Forelimb muscle (tissue), 1 donor: ENCODE measurements around the gene PLEKHM3. TPM values are rescaled to one million over a fixed set of nuclear protein-coding genes. Genes with fewer than 3 reads are reported as not detected.
A peak's percentile ranks its signal among the peaks of the same experiment; 100 is the strongest.

ENCODE experiments used
- DNase-seq: peaks from one replicate; pipeline ENCODE4 v3.0.0-alpha.2; 2013; ENCODE audit warnings: low read depth
- polyA plus RNA-seq: library from polyadenylated mRNA; unstranded; fragments of 120-200 nt; gene quantifications from one replicate; pipeline ENCODE4 v1.2.1, GENCODE V29; 2013; ENCODE audit not compliant: insufficient read length

The PLEKHM3 gene, protein sequence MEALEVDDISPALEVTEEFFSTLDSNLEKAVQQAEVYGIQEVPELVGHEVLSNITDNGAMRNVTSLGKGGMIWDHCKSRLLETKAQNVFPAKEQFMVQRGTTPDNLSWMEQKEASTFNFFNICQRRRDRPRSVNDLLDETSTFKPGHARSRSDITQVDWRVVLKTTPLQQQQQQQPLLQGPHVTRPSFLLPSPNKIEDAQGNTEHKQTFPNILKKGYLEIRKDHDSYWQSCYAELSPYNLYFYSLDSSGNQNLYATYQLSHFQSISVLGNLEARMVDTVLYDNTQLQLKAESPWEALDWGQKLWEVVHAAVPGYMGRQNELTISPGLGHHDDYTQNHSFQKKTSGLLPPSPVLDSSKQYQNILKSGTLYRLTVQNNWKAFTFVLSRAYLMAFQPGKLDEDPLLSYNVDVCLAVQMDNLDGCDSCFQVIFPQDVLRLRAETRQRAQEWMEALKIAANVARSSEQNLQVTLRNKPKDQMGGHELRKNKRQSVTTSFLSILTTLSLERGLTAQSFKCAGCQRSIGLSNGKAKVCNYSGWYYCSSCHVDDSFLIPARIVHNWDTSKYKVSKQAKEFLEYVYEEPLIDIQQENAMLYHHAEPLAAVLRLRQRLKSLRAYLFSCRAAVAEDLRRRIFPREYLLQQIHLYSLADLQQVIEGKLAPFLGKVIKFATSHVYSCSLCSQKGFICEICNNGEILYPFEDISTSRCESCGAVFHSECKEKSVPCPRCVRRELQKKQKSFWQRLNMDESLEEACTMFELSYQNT
- 5.9 TPM for polyA plus RNA-seq

DNA sequence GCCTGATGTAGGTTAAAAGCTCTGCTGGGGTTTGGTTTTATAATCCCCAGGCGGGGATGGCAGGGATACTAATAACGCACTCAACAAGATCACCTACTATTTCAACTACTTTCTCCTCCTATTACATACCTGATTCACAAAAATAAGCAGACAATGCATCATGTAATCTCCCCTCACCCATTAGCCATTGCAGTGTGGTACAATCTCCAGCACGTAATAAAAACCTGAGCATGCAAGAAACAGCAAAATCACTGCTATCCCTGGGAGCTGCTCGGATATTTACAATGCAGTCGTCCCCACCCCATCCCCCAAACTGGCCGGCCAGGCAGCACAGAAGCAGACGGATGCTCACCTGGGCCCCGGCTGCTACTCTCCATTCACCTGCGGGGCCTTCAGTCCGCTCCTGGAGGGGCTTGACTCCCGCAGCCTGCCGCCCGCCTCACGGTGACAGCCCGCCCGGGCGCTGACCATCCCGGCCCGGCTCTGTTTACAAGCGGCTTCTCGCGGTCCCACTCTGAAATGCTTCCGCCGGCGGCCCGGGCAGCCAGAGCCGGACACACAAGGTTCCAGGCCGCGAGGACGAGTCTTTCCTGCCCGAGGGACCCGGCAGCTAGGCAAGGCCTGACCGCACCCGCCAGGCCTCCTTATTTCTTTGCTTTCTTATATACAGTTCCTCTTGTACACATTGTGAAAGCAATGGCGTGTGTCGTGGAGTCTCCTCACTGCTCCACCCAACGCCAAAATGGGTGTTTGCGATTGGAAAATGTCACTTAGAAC lies at the start of gene PLEKHM3:
TSS of gene PLEKHM3 (minus strand) at position 491 of the 777 bp plus-strand sequence. CDS start 23,888 bp downstream, outside the sequence.
- DNase-seq = peak; percentile 52

DNA sequence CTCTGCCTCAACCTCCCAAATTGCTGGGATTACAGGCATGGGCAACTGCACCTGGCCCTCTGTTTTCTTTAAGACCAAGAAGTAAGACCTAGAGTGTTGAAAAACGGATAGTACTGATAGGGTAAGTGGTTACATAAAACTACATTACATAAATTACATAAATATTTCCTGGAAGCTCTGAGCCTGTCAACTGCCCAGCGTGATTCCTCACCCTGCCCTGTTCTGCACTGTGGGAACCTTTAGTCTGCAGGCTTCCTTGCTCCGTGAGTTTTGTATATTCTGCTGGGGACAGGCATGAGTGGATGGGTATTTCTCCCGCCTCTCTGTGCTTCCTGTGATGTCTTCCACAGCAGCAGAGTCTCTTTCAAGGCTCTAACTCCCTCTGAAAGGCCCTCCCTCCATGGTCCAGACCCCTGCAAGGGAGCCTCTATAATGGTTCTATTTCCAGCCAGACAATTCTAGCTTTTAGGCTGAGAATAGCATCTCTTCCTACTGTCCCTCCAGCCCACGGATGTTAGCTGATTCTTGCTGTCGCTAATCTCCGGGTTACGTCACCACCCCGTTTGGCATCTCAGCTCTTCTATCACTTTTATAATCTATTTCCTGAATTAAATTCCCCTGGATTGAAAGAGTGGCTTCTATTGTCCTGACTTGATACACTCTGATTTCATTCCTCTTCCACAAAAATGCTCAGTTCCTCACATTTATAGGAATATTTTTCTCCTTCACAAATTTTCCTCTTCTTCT lies 49.5 kb upstream of the PLEKHM3 start:
- DNase-seq = no peak

DNA sequence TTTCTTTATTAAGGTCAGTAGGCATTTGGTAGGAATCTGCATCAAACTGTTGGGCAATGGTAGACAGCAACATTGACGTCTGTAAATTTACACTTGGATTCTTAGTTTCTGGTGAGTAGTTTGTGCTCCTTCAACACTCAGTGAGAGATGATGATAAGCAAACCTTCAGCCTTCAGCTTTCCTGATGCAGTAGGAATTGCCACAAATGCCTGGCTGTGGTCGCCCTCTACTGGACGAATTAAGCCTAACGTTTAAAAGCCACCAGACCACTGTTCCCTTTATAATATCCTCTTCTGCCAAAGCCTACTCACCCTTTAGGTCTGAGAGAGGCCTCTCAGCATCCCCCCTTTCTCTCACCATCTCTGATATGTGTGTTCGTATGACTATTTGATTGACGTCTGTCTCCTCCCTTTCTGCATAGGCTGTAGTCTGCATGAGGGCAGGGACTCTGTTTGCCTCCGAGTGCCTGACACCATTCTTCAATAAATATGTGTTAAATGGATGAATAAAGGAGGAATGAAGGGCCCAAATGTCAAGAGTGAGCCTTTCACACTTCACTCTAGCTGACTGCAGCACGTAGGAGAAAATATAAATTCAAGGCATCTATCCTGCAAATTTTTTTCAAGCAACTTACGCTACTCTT lies 47.0 kb upstream of the PLEKHM3 start:
- DNase-seq = peak; percentile 39

DNA sequence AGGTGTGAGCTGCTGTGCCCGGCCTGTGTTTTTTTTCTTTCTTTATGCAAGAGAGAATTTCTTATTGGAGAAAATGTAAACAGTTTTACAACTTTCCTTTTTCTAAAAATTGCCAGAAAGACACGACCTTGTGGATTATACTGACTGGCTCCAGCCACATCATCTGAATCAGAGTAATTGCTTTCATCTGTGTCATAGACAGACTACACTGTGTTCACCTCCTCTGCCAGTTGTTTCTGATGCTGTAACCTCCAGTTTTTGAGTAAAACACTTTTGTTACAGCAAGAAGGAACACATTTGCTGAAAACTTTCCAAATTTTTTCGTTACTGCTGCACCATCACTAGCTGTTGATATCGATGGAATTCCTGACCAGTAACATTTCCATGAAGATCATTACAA lies 43.9 kb upstream of the PLEKHM3 start:
- no peak for DNase-seq

DNA sequence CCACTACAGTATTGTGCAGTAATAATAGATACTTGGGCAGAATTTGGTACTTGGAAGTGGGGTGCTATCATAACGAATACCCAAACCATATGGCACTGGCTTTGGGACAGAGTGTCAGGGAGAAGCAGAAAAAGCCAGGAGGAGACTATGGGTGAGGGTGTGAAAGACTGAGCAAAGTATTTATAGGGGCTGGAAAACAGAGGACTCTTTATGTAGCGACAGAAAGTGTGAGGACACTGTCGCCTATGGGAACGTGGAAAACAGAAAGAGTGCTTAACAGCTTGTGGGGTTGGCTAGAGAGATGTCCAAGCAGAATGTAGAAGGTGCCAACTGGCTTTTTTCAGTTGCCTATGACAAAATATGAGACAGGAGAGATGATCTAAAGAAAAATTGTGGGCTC lies 40.7 kb upstream of the PLEKHM3 start:
- no peak for DNase-seq

DNA sequence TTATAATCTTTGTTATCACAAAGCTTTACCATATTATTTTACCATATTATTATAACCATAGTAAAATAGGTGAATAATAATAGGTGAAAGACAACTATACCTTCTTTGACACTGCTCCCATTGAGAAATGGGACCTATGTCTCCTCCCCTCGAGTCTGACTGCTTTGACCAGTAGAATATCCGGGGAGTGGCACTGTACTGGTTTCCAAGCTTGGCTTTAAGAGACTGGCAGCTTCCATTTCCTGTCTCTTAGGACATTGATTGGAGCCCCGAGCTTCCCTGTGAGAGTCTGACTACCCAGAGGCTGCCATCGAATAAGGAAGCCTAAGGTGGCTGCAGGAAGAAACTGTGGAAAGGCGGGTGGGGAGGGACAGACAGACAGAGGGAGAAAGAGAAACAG lies 40.1 kb upstream of the PLEKHM3 start:
- no peak for DNase-seq

DNA sequence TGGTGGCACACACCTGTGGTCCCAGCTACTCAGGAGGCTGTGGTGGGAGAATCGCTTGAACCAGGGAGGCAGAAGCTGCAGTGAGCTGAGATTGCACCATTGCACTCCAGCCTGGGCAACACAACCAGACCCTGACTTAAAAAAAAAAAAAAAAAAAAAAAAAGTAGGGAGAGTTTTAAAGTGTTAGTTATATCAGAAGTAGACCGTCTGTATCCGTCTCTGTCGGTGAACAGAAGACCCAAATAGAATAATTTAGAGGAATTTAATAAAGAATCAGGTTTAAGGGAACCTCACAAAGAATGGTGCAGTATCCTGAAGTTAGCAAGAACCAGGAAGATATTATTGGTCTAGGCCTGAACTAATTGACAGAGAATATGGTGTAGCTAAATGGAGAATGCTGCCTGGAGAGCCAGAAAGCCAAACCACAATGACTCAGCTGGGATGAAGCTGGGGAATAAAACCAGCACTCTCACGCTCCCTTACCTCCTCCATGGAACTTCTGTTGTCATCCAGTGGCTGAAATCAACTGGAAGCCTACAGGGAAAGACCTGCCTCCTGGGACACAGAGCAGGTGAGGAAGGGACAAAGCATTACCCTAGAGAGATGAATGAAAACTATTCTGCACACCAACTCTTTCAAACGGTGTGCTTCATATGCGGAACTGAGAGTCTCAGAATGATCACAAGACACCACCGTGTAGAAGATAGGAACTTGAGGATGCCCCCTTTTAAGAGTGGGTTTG lies 39.1 kb upstream of the PLEKHM3 start:
- DNase-seq = no peak

DNA sequence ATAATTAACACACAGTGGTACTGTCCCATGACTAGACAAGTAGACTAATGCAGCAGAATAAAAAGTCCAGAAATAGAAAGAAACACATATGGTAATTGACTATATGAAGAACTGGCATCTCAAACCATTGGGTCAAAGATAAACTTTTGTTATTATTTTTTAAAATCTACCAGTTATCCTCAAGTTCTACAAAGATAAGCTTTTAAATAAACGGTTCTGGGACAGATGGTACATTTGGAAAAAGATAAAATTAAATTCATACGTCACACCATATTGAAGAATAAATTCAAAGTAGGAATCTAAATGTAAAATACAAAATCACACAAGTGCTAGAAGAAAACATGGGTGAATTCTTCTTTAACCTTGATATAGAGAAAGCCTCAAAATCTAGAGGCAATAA lies 37.6 kb upstream of the PLEKHM3 start:
- DNase-seq = no peak

DNA sequence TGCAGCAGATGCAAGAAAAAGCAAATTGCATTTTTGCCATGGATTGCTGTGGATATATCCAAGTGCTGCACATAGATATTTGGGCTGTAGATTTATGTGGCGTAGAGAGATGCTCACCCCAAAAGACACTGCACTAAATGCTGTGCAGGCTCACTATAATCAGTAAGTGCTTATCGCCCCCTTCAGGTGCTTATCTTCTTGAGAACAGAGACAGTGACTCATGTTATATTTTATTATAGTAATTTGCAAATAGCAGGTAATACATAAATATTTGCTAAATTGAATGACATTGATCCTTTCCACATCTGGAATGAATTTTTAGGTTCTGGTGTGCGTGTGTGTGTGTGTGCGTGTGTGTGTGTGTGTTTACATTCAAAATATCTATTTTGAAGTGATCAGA lies 36.8 kb upstream of the PLEKHM3 start:
- no peak for DNase-seq

DNA sequence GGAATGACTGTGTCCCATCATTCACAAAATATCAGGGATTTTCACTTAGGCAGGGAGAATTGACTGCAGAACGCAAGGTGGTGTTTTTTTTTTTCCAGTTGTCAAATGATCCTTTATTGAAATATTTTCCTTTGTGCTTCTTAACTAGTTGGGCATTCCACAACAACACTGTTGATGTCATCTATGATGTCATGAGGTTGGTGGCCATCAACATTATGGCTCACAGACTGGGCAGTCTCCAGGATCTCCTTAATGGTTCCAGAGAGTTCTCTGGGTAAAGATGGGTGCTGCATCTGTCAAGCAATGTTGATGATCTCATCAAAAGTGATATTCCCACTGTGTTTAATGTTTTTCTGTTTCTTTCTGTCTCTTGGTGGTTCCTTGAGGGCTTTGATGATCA lies 31.8 kb upstream of the PLEKHM3 start:
- DNase-seq = no peak

DNA sequence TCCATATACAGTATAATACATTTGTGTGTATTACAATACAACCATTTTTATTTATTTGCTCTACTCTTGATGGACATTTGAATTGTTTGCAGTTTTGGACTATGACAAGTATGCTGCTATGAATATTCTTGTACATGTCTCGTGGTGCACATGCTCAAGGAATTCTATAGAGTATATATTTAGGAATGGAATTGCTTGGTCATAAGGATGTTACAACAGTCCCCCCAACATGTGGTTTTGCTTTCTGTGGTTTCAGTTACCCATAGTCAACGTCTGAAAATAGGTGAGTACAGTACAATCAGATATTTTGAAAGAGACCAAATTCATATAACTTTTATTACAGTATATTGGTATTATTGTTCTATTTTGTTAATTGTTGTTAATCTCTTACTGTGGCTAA lies 24.1 kb upstream of the PLEKHM3 start:
- DNase-seq = no peak

DNA sequence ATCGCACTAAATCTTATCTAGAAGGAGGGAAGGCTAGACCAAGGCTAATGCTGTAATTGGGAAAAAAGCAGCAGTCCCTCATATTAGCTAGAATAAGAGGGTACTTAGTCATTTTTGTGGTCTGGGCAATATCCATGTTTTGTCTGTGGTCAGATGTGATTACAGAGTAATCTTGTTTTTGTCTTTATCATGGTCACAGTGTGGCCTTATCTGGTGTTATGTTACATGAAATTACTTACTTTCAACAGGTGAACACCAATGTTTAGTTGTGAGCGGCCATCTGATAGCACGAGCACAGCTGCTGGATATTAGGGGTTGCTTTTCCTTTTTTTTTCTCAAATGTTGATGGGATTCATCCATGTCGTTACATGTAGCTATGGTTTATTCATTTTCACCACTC lies 23.7 kb upstream of the PLEKHM3 start:
- no peak for DNase-seq

DNA sequence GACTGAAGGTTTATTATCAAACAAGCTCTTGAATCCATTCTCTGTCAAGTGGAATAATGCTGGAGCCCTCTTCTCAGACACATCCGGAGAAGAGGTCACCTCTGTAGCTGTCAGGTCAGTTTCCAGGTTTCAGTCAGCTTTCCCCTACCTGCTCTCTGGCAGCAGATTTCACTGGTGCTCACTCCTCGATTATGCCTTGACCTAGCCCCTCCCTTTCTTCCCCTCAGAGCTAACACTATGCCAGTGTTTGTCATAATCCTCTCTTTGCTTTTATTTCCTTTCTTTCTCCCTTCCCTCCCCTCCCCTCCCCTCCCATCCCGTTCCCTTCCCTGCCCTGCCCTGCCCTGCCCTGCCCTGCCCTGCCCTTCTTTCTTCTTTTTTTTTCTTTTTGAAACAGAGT lies 22.5 kb upstream of the PLEKHM3 start:
- DNase-seq = no peak

DNA sequence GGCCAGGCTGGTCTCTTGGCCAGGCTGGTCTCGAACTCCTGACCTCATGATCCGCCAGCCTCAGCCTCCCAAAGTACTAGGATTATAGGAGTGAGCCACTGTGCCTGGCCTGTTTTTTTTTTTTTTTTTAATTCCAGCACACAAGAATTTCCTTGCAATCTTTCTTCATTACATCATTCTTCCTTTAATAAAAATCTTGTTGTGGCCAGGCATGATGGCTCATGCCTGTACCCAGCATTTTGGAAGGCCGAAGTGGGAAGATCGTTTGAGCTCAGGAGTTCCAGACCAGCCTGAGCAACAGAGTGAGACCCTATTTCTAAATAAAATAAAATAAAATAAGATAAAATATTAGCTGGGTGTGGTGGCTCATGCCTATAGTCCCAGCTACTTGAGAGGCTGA lies 21.4 kb upstream of the PLEKHM3 start:
- no peak for DNase-seq

DNA sequence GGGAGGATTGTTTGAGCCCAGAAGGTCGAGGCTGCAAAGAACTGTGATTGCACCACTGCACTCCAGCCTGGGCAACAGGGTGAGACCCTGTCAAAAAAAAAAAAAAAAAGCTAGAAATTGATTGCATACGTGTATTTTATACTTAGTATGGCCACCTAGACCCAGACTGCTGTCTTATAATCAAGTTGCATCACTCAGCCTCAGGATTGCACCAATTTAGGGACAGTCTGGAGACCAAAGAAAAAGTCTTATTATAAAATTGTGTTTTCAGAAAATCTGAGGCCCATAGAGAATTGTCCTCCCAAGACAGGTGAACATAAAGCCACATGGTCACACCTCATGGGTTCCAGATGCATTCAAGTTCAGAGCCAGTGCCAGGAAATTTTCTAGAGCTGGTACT lies 17.1 kb upstream of the PLEKHM3 start:
- no peak for DNase-seq

DNA sequence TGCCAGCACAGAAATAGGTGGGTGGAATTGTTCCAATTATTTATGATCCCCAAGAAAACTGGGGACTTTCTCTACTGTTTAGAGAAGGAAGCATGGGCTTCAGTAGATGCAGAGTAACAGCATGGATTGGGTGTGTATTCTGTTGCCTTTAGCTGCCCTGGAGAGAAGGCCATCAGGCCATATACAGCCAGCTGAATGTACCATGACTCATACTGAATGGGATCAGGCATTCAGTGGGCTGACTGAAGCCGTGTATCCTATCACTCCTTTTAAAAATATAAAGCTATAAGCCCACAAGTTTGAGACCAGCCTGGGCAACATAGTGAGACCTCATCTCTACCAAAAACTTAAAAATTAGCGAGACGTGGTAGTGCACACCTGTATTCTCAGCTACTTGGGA lies 16.7 kb upstream of the PLEKHM3 start:
- no peak for DNase-seq

DNA sequence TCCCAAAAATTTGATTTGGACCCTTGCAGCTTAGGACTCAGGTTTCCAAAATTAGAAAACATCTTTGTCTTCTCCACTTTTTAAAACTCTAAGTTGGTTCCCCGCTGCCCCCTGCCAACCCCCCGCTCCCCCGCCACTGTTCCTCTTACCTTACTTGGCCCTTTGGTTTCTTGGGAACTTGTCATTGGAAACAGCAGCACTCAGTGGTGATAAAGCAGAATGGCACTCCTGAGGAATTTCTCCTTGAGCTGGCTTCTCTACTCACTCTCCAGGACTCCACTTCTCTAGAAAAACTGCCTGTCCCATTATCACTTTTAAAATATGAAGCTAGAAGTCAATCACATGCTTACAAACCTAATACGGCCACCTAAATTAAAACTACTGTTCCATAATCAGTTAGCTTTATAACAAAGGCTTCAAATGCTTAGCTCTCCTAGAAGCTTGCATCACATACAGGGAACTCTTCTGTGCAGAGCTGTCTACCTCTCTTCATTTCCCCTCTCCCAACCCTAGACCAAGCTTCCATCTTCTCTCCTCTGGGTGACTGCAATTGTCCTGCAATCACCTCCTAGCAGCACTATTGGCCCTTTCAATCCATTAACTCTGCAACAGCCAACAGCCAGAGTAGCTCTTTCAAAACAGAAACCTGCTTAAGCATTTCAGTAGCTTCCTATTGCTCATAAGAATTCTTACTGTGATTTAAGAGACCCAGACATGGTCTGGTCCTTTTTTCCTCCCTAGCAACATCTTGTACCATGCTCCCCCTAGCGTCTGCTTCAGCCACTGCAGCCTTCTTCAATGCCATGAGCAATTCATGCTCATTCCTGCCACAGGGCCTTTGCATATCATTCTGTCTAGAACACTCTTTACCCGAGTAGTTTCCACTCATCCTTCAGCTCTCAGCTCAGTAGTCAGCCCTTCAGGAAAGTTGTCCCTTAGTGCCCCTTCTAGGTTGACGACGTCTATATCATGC lies 15.2 kb upstream of the PLEKHM3 start:
- DNase-seq = no peak

DNA sequence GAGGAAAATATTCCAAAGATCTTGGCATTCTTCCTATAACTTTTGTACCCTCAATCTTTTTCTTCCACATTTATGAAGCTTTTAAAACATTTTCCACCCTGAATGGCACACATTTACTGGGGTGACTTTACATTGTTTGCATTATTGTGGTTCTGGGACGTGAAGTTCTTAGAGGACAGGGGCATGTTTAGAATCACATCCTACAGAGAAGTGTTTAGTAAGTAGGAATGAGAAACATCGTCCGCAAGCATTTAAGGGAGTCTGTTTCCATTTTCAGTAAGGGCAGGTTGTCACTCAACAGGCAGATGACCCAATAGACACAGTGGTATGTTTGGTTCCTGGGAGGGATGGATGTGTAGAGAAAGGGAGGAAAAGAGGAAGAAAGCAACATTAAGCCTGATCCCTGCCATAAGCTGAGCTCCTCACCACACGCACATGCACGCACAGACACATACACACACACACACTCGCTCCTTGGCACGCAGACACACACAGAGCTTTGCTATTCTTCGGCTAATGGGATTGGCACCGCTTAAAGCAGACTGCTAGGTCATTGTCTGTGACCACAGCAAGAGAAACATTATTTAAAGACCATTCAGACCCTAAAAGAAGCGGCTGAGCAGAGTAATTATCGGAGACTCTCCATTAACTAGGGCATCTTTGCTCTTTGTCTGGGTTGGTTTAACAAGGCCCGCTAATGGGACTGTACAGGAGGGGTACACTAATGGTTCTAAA lies 14.2 kb upstream of the PLEKHM3 start:
- DNase-seq = no peak
